Suprapubic skin (tissue), 3 donors: ENCODE measurements around the gene GRIN2A.

Experiments used
- CTCF ChIP-seq, 2 donors: fragments of 200-600 bp in 1 of 2; fragments of 450-650 bp in 1 of 2; sonication (generic) in 1 of 2; IDR thresholded peaks; one replicate each; pipeline ENCODE4 v1.5.1; 2016 to 2019; ENCODE audit warnings: antibody characterized with exemption in 2 of 2, mild to moderate bottlenecking in 1 of 2, moderate library complexity in 1 of 2
- EP300 ChIP-seq: sonication (generic); formaldehyde crosslinking; IDR thresholded peaks from one replicate; pipeline ENCODE4 v1.6.1; 2017; ENCODE audit warnings: antibody characterized with exemption

GRCh38 chr16:10107081-10107480 is 75.1 kb downstream of the GRIN2A start:
- TF ChIP-seq EP300, result no peak
- TF ChIP-seq CTCF (IDR thresholded peaks at IDR 0.05), result no peak
